PC-3 (cell line): Measurements from ENCODE around the gene GATA6.

ENCODE experiments used
- CTCF ChIP-seq: fragments of 300-600 bp; sonication (generic); conservative IDR thresholded peaks from 2 replicates; pipeline ENCODE4 v1.5.1; 2017; ENCODE audit warnings: antibody characterized with exemption, low read depth, mild to moderate bottlenecking, low read length
- EZH2 ChIP-seq: fragments of 300-600 bp; sonication (generic); IDR thresholded peaks from one replicate; pipeline ENCODE4 v1.6.1; 2017; ENCODE audit warnings: antibody characterized with exemption, mild to moderate bottlenecking, low read length; ENCODE audit not compliant: unreplicated experiment
- EZH2phosphoT487 ChIP-seq: fragments of 300-600 bp; sonication (generic); IDR thresholded peaks from 2 replicates; pipeline ENCODE4 v1.6.1; 2018; ENCODE audit warnings: mild to moderate bottlenecking, antibody characterized with exemption, low read length, borderline replicate concordance

- TF ChIP-seq EZH2 (no peak), CTCF (no peak), EZH2phosphoT487 (no peak)
These were observed 74.1 kb downstream of the GATA6 start for GRCh38 chr18:22243513-22243912.
